ENCODE results near the gene SNX21.
"Not testable (repeated sequence)": the region's sequence is repeated elsewhere in the genome, so short reads cannot be mapped to it uniquely, and the experiment has no call there.

SNX21 gene

DNA sequence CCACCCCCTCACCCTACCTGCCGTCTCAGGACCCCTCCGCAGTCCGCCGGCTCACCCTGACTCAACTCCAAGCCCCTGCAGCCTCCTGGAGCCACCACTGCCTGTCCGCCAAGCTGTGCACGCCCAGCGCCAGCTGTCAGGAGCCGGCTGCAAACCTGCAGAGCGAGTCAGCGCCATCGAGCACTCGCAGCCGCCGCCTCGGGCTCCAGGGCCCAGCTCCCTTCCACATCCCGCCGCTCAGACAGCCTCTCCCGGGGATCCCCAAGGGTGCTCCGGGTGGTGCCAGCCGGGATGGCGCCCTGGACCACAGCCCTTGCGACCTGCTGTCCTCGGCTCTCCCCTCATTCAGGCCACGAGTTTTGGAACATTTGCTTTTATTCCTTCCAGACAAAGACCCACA lies 10.7 kb upstream of the SNX21 start:
- in situ Hi-C loops (cut with MboI; ENCODE audit: low sequenced_read_pairs): no loop called here

DNA sequence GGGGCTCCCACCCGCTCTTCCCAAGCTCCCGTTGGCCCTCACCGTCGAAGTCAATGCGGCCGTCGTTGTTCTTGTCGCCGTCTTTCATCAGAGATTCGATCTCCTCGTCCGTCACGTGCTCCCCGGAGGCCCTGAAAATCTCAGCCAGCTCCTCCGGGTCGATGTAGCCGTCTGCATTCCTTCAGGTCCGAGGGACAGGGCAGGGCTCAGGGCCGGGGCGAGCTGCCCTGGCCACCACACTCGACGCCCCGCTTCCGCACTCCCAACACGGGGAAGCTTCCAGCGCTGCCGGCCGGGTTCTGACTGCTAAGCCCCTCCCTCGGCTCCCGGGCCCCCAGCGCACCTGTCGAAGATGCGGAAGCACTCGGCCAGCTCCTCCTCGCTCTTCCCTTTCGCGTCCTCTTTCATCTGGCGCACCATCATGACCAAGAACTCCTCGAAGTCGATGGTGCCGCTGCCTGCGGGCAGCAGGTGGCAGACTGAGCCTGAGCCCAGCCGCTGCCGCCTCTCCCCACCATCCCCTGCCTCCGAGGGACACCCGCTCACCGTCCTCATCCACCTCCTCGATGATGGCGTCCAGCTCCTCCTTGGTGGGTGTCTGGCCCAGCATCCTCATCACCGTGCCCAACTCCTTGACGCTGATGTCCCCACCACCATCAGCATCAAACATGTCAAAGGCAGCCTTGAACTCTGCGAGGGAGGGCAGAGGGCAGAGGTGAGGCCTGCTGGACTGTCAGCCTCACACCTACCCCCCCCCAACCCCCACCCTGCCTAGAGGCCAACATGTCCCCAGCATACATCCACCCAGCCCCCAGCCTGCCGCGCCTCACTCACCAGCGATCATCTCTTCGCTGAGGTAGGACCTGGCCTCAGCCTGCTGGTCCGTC lies 9.4 kb upstream of the SNX21 start:
- in situ Hi-C loops (cut with MboI; ENCODE audit: low sequenced_read_pairs): no loop called here

DNA sequence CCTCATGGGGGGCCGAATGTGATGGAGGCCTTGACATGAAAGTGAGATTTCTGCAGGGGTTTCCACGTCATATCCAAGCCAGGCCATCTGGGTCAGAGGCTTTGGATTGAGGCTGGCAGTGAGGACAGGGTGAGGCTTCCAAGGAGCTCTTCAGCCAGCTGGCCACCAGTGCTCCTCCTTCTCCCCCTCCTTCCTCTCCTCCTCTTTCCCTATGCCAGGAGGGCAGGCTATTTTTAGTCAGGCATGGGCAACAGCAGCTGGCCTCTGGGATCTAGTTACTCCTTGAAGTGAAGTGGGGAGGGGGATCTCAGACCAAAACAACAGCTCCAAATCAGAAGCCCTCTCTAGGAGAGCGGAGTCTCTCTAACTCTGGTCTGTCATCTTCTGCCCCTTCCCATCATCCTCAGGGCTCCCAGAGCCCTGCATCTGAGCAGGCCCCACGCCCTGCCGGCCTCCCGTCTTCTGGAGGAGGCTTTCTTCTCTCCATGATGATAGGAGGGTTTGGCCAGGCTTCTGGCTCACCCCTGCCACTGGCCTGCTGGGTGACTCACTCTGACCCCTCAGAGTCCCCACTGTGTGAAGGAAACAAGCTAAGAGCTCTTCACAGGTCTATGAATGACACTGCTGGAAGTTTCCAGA lies 7.1 kb upstream of the SNX21 start:
- in situ Hi-C loops (cut with MboI; ENCODE audit: low sequenced_read_pairs): no loop called here

DNA sequence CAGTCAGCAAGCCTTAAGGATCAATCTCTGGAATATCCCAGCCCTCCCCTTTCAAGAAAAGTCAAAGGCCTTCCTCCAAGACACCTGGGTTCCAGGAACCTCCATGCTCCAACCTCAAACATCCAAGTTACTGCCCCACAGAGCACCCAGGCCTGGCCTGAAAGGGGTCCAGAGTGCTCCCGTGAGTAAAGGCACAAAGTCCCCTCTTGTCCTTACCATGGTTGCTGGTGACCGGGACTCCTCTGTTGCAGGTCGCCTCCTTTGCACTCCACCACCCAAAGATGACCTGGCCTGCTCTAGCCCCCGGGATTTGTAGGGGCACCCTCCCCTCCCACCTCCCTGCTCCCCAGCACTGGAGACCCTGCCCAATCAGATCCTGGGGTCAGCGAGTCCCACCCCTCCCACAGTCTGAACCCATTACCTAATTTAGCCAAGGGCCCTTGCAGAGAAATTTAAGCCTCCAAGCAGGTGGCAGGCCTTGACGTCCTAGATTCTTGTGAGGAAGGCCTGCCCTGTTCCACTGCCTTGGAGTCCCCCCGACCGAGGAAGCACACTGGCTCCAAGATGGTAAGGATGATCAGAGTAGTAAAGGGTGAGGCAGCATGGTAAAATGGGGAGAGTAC lies 6.5 kb upstream of the SNX21 start, which contains the start of gene TNNC2:
TNNC2 (minus strand) TSS at position 283 of the 623 bp plus-strand sequence; CDS start at position 219, 64 bp downstream.
- in situ Hi-C loops (cut with MboI; ENCODE audit: low sequenced_read_pairs): no loop called here

DNA sequence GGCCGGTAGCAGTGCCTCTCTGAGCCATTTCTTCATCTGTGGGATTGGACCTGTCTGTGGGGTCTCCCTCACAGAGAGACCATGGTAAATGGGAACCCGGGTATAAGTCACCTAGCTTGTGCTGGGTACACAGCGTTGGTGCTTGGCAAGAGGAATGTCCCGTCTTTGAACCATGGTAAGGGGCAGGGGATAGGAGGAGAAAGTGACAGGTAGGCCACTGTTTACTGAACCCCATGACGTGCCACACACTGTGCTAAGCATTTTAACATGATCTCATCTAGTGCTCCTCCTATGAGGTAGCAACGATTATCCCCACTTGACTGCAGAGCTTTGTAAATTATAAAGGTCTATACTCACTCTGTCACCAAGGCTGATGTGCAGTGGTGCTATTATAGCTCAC lies 5.9 kb upstream of the SNX21 start:
- in situ Hi-C loops (cut with MboI; ENCODE audit: low sequenced_read_pairs): no loop called here

DNA sequence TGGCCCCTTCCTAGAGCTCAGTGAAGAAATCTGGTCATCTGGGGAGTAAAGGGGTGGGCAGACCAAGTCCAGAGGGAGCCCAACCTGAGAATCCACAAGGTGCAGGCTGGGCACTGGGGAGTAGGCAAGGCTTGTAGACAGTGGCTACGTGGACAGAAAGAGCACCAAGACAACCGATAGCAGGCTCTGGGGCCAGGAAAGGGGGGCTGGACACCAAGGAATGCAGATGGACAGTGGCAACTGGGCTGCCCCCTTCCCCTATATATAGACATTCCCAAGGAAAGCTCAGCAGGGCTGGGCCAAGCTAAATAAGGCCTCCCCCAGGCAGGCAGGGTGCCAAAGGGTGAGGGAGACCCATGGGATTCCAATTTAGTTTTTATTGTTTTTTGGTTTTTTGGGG lies 5.0 kb upstream of the SNX21 start:
- in situ Hi-C loops (cut with MboI; ENCODE audit: low sequenced_read_pairs): no loop called here

DNA sequence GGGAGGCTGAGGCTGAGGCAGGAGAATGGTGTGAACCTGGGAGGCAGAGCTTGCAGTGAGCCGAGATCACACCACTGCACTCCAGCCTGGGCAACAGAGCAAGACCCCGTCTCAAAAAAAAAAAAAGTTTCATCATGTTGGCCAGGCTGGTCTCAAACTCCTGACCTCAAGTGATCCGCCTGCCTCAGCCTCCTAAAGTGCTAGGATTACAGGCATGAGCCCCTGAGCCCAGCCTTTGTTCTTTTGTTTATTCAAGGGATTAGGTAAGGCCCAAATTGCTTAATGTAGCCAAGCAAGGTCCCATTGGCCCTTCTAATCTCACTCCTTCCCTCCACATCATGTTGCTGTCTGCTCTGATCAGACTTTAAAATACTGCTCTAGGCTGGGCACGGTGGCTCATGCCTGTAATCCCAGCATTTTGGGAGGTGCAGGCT lies 3.9 kb upstream of the SNX21 start:
- in situ Hi-C loops (cut with MboI; ENCODE audit: low sequenced_read_pairs): not testable (repeated sequence)

DNA sequence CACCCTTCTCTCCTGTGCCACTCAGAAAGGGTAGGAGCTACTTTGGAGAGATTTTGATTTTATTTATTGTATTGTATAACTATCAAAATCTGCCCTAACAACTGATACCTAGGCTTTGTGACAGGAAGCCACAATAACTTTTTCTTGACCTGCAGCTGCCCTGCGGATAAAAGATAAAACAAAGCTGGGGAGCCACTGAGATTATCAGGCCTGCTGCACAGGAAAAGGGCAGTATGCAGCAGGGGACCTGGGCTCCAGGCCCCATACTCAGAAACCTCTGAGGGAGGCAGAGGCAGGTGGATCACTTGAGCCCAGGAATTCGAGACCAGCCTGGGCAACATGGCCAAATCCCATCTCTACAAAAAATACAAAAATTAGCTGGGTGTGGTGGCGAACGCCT lies 980 bp upstream of the SNX21 start:
- in situ Hi-C loops (cut with MboI; ENCODE audit: low sequenced_read_pairs): no loop called here

DNA sequence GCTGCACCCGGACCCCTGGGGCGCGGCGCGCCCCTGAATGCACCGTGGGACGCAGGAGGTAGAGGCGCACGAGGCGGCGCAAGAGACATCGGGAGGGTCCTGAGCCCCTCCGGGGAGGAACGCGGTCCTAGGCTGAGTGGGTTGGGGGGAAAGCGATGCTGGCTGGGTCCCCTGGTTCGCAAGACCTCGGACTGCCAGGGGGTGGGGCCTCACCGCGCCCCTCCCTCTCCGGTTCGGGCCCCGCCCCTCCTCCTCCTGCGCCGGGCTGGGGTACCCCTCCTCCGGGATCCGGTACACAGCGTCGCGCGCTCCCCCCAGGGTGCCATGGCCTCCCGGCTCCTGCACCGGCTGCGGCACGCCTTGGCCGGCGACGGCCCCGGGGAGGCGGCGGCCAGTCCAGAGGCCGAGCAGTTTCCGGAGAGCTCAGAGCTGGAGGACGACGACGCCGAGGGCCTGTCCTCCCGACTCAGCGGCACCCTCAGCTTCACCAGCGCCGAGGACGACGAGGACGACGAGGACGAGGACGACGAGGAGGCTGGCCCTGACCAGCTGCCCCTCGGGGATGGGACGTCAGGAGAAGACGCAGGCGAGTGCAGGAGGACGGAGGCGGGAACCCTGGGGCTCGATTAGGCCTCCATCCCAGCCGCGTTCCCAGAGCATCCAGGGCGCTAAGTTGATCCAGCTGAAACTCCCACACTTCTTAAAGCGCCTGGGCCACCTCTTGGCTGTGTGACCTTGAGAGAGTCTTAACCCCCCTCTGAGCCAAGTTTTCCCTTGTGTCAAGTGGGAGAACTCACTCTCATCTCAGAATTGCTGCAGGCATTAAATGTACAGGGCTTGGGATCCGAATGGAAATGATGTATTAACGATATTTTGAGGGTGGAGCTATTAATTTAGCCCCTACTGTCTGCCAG lies 541 bp downstream of the SNX21 start:
- in situ Hi-C loops (cut with MboI; ENCODE audit: low sequenced_read_pairs): no loop called here

DNA sequence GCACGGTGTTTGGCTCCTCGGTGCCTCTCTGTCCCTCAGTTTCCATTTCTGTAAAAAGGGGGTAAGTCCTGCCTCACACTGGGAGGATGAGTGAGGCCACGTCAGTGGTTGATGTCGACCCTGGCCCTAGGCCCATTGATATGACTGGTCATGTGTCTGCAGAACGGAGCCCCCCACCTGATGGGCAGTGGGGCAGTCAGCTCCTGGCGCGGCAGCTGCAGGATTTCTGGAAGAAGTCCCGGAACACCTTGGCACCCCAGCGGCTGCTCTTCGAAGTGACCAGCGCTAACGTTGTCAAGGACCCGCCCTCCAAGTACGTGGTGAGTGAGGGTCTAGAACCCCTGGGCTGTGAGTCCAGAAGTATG lies 1.2 kb downstream of the SNX21 start:
- in situ Hi-C loops (cut with MboI; ENCODE audit: low sequenced_read_pairs): no loop called here

DNA sequence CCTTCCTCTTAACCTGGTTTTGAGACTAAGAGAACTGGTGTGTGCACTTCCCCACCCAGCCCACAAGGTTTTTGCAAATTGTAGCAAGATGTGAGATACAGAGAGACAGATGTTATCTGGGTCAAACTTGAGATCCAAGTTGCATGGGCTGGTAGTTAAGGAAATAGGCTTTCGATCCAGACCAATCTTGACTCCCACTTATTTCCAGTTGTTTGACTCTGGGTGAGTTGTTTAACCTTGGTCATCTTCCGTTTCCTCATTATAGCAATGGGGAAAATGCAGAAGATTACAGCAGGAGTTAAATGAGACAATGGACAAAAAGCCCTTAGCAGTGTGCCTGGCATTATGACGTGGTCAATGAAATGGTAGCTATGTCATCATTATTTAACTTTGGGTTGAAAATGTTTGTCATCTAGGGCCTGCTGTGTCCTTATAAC lies 1.7 kb downstream of the SNX21 start:
- in situ Hi-C loops (cut with MboI; ENCODE audit: low sequenced_read_pairs): no loop called here

DNA sequence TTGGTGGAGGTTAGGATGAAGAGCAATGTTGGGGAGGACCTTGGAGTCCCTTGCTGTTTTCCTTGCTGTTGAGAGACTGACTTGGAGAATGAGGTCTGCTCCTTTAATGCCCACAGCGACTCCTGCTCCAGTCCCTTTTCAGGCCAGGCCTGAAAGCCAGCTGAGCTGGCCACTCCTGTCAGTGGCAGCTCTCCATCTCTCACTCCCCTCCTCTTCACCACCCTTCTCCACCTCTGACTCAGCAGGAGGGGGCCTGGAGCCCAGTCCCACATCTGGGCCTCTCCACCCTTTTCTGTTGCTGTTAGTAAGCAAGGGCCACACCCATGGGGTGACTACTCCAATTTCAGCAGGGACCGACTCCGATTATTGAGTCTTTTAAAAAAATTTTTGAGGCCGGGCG lies 2.2 kb downstream of the SNX21 start:
- in situ Hi-C loops (cut with MboI; ENCODE audit: low sequenced_read_pairs): no loop called here

DNA sequence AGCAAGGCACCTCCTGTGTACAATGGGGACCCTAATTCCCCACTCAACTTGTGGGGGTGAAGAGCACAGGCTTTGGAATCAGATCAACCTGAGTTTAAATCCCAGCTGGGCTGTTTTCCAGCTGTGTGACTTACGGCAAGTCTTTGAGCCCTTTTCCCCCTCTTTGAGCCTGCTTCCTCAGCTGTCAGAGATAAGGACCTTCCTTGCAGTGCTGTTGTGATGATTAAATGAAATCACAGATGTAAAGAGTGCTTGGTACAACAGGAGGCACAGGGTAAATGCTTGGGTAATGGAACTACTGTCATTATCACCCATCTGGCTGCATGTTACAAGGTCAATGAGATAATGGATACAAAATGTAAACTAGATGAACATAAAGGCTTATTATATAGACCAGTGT lies 3.2 kb downstream of the SNX21 start:
- in situ Hi-C loops (cut with MboI; ENCODE audit: low sequenced_read_pairs): no loop called here

DNA sequence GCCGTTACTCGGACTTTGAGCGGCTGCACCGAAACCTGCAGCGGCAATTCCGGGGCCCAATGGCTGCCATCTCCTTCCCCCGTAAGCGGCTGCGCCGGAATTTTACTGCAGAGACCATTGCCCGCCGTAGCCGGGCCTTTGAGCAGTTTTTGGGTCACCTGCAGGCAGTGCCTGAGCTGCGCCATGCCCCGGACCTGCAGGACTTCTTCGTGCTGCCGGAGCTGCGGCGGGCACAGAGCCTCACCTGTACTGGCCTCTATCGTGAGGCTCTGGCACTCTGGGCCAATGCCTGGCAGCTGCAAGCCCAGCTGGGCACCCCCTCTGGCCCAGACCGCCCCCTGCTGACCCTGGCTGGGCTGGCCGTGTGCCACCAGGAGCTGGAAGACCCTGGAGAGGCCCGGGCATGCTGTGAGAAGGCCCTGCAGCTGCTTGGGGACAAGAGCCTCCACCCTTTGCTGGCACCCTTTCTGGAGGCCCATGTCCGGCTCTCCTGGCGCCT lies 7.2 kb downstream of the SNX21 start:
- in situ Hi-C loops (cut with MboI; ENCODE audit: low sequenced_read_pairs): no loop called here

DNA sequence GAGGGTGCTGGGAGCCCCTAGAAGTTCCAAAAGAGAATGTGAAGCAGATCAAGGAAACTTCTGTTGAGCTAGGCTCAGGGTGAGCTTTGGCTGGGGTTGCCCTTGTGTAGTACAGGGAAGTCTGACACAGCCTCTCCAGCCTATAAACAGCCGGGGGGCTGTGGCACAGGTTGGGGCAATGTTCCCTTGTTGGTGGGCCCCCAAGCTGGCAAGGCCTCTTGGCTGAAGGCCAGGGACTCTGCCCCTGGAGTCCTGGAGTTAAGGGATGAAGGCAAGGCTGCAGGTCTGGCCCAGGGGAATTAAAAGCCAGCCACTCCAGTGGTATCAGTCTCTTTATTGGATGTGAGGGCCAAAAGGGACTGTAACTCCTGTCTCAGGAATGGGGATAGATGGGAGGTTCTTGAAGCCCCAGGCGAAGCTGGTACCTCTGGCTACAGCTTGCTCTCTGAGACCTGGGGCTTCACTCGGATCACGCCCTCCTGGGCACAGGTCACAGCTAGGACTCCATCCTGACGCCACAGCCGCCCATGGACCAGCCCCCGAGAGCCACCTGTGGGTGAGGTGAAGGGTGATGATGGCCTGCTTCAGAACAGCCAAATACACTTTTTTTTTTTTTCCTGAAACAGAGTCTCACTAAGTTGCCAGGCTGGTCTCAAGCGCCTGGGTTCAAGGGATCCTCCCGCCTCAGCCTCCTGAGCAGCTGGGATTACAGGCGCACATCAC lies 8.0 kb downstream of the SNX21 start:
- in situ Hi-C loops (cut with MboI; ENCODE audit: low sequenced_read_pairs): no loop called here

DNA sequence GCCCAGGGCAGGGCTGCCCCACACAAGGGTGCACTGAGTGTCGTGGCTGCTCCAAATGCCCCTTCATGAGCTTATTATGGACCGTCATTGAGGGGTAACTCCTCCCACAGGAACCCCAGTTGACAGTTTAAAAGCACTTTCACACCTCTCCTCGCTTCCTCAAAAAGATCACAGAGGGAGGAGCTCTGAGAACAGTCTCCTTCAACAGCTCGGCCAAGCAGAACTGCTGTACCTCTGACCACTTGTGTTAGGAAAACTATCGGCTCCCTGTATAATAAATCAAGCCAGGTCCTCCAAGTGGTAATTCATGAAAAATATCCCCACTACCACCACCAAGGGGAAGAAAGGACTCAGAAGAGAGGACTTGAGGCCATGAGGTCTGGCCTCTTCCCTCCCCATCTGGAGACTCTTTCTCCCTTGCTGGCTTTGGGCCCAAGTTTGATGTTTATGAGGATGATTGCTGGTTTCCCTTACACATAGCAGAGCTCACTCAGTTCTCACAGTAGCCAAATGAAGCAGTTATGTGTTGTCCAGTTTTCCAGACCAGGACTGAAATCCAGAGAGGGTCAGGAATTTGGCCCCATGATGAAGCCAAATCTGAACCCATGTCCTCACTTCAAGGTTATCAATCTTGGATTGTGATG lies 8.7 kb downstream of the SNX21 start:
- in situ Hi-C loops (cut with MboI; ENCODE audit: low sequenced_read_pairs): no loop called here

DNA sequence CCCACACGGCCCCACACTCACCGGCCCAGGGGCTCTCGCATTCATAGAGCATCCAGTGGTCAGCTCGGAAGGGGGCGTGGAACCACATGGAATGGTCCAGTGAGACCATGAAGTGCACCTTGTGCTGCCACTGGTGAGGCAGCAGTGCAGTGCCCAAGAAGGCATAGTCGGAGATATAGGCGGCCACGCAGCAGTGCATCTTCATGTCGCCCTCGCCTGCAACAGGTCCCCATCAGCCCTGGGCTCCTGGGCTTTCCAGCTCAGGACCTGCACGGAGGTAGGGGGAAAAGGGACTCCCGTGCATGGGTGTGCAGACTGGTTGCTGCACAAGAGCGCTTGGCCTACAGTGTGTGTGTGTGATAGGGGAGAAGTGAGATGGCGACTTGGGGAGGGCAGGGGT lies 9.9 kb downstream of the SNX21 start:
- in situ Hi-C loops (cut with MboI; ENCODE audit: low sequenced_read_pairs): no loop called here

DNA sequence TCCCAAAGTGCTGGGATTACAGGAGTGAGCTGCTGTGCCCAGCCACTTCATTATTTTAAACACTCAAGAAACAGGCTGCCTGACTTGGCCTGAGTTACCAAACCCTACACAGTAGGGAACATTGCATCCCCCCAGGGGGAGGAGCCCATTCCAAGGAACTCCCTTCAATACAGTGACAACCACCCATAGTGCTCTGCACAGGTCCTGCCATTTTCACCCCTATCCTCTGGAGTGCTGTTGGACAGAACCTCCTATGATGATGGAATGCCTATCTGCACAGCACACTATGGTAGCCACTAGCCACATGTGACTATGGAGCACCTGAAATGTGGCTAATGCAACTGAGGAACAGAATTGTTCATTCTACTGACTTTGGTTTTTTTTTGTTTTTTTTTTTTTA lies 11.9 kb downstream of the SNX21 start:
- in situ Hi-C loops (cut with MboI; ENCODE audit: low sequenced_read_pairs): no loop called here

DNA sequence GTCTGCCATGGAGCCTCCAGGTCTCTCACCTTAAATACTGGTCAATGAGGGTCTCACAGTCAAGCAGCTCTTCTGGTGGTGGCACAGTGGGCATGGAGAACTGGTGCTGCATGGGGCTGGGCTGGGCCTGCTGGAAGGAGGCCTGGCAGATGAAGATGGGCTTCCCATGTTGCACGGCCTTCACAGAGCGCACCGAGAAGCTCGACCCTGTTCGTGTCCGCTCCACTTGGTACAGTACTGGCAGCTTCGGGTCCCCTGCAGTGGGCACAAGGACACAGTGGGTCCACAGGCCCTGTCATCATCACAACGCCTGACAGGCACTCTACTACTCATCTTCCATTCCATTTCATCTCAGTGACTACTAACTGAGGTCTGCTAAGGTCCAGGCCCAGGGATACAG lies 14.8 kb downstream of the SNX21 start:
- in situ Hi-C loops (cut with MboI; ENCODE audit: low sequenced_read_pairs): no loop called here

All from HL-60/S4 (cell line).